ENCODE data around the gene FAM149A.

- TF ChIP-seq CTCF (IDR thresholded peaks at IDR 0.05), result no peak
- TF ChIP-seq POLR2A (IDR thresholded peaks at IDR 0.05), result no peak
- TF ChIP-seq EP300 (IDR thresholded peaks at IDR 0.05), result no peak
Observed at GRCh38 chr4:186161138-186161537, 56.6 kb downstream of the FAM149A start.

Data from tibial nerve (tissue), 4 donors.